Prostate gland (tissue), 2 donors: ENCODE measurements around the gene JPH4.

Source experiments
- POLR2A ChIP-seq: fragments of 450-650 bp; IDR thresholded peaks from one replicate; pipeline ENCODE4 v1.6.1; 2016; ENCODE audit warnings: antibody characterized with exemption, mild to moderate bottlenecking
- POLR2AphosphoS5 ChIP-seq: sonication (generic); formaldehyde crosslinking; IDR thresholded peaks from one replicate; pipeline ENCODE4 v1.6.1; 2017; ENCODE audit warnings: antibody characterized with exemption
- TF ChIP-seq, protein P1 (sequence below), 4 experiments: fragments of 200-600 bp in 2 of 4; fragments of 450-650 bp in 2 of 4; sonication (generic) in 2 of 4; IDR thresholded peaks; 1 replicate in 3 of 4; 2 replicates in 1 of 4; pipeline ENCODE4 v1.5.1; 2016 to 2019; ENCODE audit warnings: antibody characterized with exemption in 4 of 4, mild to moderate bottlenecking in 2 of 4, moderate library complexity in 2 of 4

DNA sequence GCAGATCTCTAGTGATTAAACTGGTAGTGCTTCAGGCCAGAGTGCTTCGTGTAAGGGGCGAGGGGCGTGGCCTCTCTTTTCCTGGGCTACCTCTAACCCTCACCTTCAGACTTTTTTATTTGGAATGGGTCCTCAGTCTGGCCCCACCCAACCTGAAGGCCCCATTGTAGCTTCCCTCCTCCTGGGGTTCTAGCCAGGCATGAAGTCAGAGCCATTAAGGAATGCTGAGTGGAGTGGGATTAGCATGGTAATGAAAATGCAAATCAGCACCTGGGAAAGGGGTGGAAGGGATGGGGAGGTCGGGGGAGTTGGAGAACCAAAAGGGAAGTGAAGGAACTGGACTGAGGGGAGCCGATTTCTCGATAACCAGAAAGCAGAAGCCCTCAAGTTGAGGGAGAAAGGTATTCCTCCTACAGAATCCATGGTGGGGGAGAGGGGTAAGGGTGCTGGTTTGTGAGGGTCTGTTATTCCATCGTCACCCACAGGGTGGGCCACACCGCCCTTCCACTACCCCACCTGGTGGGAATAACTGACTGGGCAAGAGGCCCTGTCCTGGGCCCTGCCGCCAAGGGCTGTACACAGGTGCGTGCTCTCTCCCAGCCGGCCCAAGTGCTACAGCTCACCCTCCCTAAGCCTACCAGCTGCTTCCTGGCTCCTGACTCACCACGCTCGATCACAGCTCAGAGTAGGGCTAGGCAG, 41.1 kb downstream of the JPH4 start:
- TF ChIP-seq POLR2A (no peak), POLR2AphosphoS5 (no peak)
- TF ChIP-seq, protein P1, sequence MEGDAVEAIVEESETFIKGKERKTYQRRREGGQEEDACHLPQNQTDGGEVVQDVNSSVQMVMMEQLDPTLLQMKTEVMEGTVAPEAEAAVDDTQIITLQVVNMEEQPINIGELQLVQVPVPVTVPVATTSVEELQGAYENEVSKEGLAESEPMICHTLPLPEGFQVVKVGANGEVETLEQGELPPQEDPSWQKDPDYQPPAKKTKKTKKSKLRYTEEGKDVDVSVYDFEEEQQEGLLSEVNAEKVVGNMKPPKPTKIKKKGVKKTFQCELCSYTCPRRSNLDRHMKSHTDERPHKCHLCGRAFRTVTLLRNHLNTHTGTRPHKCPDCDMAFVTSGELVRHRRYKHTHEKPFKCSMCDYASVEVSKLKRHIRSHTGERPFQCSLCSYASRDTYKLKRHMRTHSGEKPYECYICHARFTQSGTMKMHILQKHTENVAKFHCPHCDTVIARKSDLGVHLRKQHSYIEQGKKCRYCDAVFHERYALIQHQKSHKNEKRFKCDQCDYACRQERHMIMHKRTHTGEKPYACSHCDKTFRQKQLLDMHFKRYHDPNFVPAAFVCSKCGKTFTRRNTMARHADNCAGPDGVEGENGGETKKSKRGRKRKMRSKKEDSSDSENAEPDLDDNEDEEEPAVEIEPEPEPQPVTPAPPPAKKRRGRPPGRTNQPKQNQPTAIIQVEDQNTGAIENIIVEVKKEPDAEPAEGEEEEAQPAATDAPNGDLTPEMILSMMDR (IDR thresholded peaks at IDR 0.05) = no peak
